T-helper 2 cell (primary cell): ENCODE data around the gene CD300A.

Source experiments
- DNase-seq, 5 experiments: peaks; one replicate each; pipeline versions ENCODE4 v3.0.0 to v3.0.0-alpha.2; 2012 to 2022
- total RNA-seq, 2 donors: gene quantifications; one replicate each; lab custom pipeline; 2026; lab: John Stamatoyannopoulos, UW

Gene CD300A
- 11.4 to 15.0 reads per million in 2 donors for total RNA-seq

GRCh38 chr17:74466111-74466827 is at the start of gene CD300A:
Gene CD300A, plus strand, starts transcription at chr17:74466634. Its CDS starts 70 bp downstream, at chr17:74466704.
- peak in 1 of 5 experiments; percentile 41 for DNase-seq

- DNase-seq: no peak
Measured at GRCh38 chr17:74417178-74418045, 49.0 kb upstream of the CD300A start.

- DNase-seq: no peak
Measured at GRCh38 chr17:74419928-74420411, 46.5 kb upstream of the CD300A start.

- DNase-seq: no peak
Measured at GRCh38 chr17:74424117-74424516, 42.3 kb upstream of the CD300A start.

- DNase-seq: no peak
Measured at GRCh38 chr17:74424657-74425056, 41.8 kb upstream of the CD300A start.

- no peak for DNase-seq
Measured at GRCh38 chr17:74426551-74427047, 39.8 kb upstream of the CD300A start.

GRCh38 chr17:74427048-74427762 is 39.2 kb upstream of the CD300A start:
- DNase-seq: no peak

GRCh38 chr17:74427763-74428153 is 38.7 kb upstream of the CD300A start:
- no peak for DNase-seq

GRCh38 chr17:74429604-74430384 is 36.6 kb upstream of the CD300A start:
- DNase-seq: no peak

GRCh38 chr17:74430385-74430705 is 36.1 kb upstream of the CD300A start:
- DNase-seq: no peak

- no peak for DNase-seq
Measured at GRCh38 chr17:74430706-74431567, 35.5 kb upstream of the CD300A start.

- DNase-seq: peak in 2 of 5 experiments; percentile 24 to 60
Measured at GRCh38 chr17:74431568-74432423, 34.6 kb upstream of the CD300A start, which contains the start of gene GPRC5C. Gene GPRC5C, plus strand, starts transcription at chr17:74432088. Its CDS starts 7,689 bp downstream, at chr17:74439777.

GRCh38 chr17:74432424-74432690 is 34.1 kb upstream of the CD300A start:
- no peak for DNase-seq

GRCh38 chr17:74432766-74433391 is 33.6 kb upstream of the CD300A start:
- no peak for DNase-seq

GRCh38 chr17:74433421-74434121 is 32.9 kb upstream of the CD300A start:
- no peak for DNase-seq

- no peak for DNase-seq
Measured at GRCh38 chr17:74435775-74436359, 30.6 kb upstream of the CD300A start.

- DNase-seq: peak in 1 of 5 experiments; percentile 14
Measured at GRCh38 chr17:74437702-74438101, 28.7 kb upstream of the CD300A start.

GRCh38 chr17:74439691-74440567 is 26.5 kb upstream of the CD300A start:
- no peak for DNase-seq
